H9 (cell line): Measurements from ENCODE around the gene RTN4R. TPM values are rescaled to one million over a fixed set of nuclear protein-coding genes. Genes with fewer than 3 reads are reported as not detected.
A peak's percentile ranks its signal among the peaks of the same experiment; 100 is the strongest.

Experiments
- DNase-seq: peaks from one replicate; pipeline ENCODE4 v3.0.0-alpha.2; 2017
- H2AFZ ChIP-seq: one replicate; pipeline ENCODE4 v1.6.1; 2013; ENCODE audit warnings: mild to moderate bottlenecking, low read length, control low read depth, moderate library complexity
- H2AK5ac ChIP-seq: 2 replicates; pipeline ENCODE4 v1.6.1; 2013; ENCODE audit warnings: low read length, control low read depth, mixed read lengths; ENCODE audit not compliant: insufficient read length
- H2BK120ac ChIP-seq: one replicate; pipeline ENCODE4 v1.6.1; 2013; ENCODE audit warnings: low read depth, mild to moderate bottlenecking, low read length, control low read depth, inconsistent platforms; ENCODE audit not compliant: poor library complexity, severe bottlenecking
- H2BK12ac ChIP-seq: 2 replicates; pipeline ENCODE4 v1.6.1; 2013; ENCODE audit warnings: low read length, control low read depth, mixed read lengths, low read depth; ENCODE audit not compliant: insufficient read length
- H2BK15ac ChIP-seq: 2 replicates; pipeline ENCODE4 v1.6.1; 2013; ENCODE audit warnings: low read depth, low read length, control low read depth
- H2BK20ac ChIP-seq: one replicate; pipeline ENCODE4 v1.6.1; 2013; ENCODE audit warnings: low read depth, mild to moderate bottlenecking, low read length, control low read depth, inconsistent platforms; ENCODE audit not compliant: poor library complexity, severe bottlenecking
- H2BK5ac ChIP-seq: 2 replicates; pipeline ENCODE4 v1.6.1; 2013; ENCODE audit warnings: low read length, control low read depth, mixed read lengths; ENCODE audit not compliant: insufficient read length
- H3K14ac ChIP-seq: 2 replicates; pipeline ENCODE4 v1.6.1; 2013; ENCODE audit warnings: low read length, control low read depth; ENCODE audit not compliant: insufficient read depth
- H3K18ac ChIP-seq: 2 replicates; pipeline ENCODE4 v1.6.1; 2013; ENCODE audit warnings: low read depth, mild to moderate bottlenecking, mixed read lengths, low read length, control low read depth; ENCODE audit not compliant: insufficient read length
- H3K23ac ChIP-seq: 2 replicates; pipeline ENCODE4 v1.6.1; 2013; ENCODE audit warnings: low read length, control low read depth, mixed read lengths, low read depth; ENCODE audit not compliant: insufficient read length
- H3K23me2 ChIP-seq: 2 replicates; pipeline ENCODE4 v1.6.1; 2013; ENCODE audit warnings: low read depth, mild to moderate bottlenecking, mixed read lengths, low read length, control low read depth; ENCODE audit not compliant: insufficient read length, poor library complexity, severe bottlenecking
- H3K27ac ChIP-seq: 2 replicates; pipeline ENCODE4 v1.5.1; 2013; ENCODE audit warnings: low read length, control low read depth, mixed read lengths, low read depth; ENCODE audit not compliant: insufficient read length
- H3K27me3 ChIP-seq: 2 replicates; pipeline ENCODE4 v1.6.1; 2013; ENCODE audit warnings: low read length, control low read depth, inconsistent platforms; ENCODE audit not compliant: insufficient read depth
- H3K4ac ChIP-seq: 2 replicates; pipeline ENCODE4 v1.6.1; 2013; ENCODE audit warnings: low read depth, mild to moderate bottlenecking, control low read depth, inconsistent platforms, low read length, moderate library complexity
- H3K4me1 ChIP-seq: 2 replicates; pipeline ENCODE4 v1.6.1; 2013; ENCODE audit warnings: low read length, control low read depth, inconsistent platforms; ENCODE audit not compliant: insufficient read depth
- H3K4me2 ChIP-seq: 2 replicates; pipeline ENCODE4 v1.6.1; 2013; ENCODE audit warnings: low read length, control low read depth, mixed read lengths; ENCODE audit not compliant: insufficient read length, insufficient read depth
- H3K56ac ChIP-seq: 2 replicates; pipeline ENCODE4 v1.6.1; 2013; ENCODE audit warnings: low read depth, mild to moderate bottlenecking, mixed read lengths, low read length, control low read depth; ENCODE audit not compliant: insufficient read length
- H3K79me1 ChIP-seq: 2 replicates; pipeline ENCODE4 v1.6.1; 2013; ENCODE audit warnings: low read depth, mild to moderate bottlenecking, moderate library complexity, low read length, control low read depth, inconsistent platforms; ENCODE audit not compliant: insufficient read depth, poor library complexity, severe bottlenecking
- H3K79me2 ChIP-seq: 2 replicates; pipeline ENCODE4 v1.6.1; 2013; ENCODE audit warnings: low read length, control low read depth, inconsistent platforms; ENCODE audit not compliant: insufficient read depth
- H3K9ac ChIP-seq: 2 replicates; pipeline ENCODE4 v1.6.1; 2013; ENCODE audit warnings: low read length, control low read depth, mixed read lengths; ENCODE audit not compliant: insufficient read length; ENCODE audit errors: extremely low read depth
- H3K9me3 ChIP-seq: one replicate; pipeline ENCODE4 v1.6.1; 2013; ENCODE audit warnings: low read depth, low read length, inconsistent platforms; ENCODE audit not compliant: control insufficient read depth
- H3T11ph ChIP-seq: one replicate; pipeline ENCODE4 v1.6.1; 2013; ENCODE audit warnings: mild to moderate bottlenecking, low read length, control low read depth, inconsistent platforms
- H4K20me1 ChIP-seq: one replicate; pipeline ENCODE4 v1.6.1; 2013; ENCODE audit not compliant: control insufficient read depth, insufficient read length, insufficient read depth
- H4K5ac ChIP-seq: 2 replicates; pipeline ENCODE4 v1.6.1; 2013; ENCODE audit warnings: low read depth, mild to moderate bottlenecking, mixed read lengths, low read length, control low read depth; ENCODE audit not compliant: insufficient read length
- H4K8ac ChIP-seq: replicated peaks from 2 replicates; pipeline ENCODE4 v1.6.1; 2013; ENCODE audit warnings: low read length, control low read depth, mixed read lengths, low read depth; ENCODE audit not compliant: insufficient read length
- H4K91ac ChIP-seq: 2 replicates; pipeline ENCODE4 v1.6.1; 2013; ENCODE audit warnings: low read depth, mild to moderate bottlenecking, moderate library complexity, mixed read lengths, low read length, control low read depth; ENCODE audit not compliant: insufficient read length
- H3K27ac Mint-ChIP-seq, 3 experiments: 2 replicates in 2 of 3; 3 replicates in 1 of 3; pipeline ENCODE4 v1.8.0; 2020 to 2021; ENCODE audit warnings: mixed read lengths in 3 of 3, mild to moderate bottlenecking in 1 of 3, moderate library complexity in 1 of 3
- H3K27me3 Mint-ChIP-seq: 2 replicates; pipeline ENCODE4 v1.8.0; 2021; ENCODE audit warnings: low read depth, mild to moderate bottlenecking, moderate library complexity, mixed read lengths
- H3K36me3 Mint-ChIP-seq, 3 experiments: 2 replicates in 2 of 3; 3 replicates in 1 of 3; pipeline ENCODE4 v1.8.0; 2020 to 2021; ENCODE audit warnings: low read depth in 3 of 3, mixed read lengths in 3 of 3; ENCODE audit not compliant: insufficient read depth in 1 of 3
- H3K4me1 Mint-ChIP-seq, 2 experiments: 2 replicates each; pipeline ENCODE4 v1.8.0; 2020; ENCODE audit warnings: mixed read lengths in 2 of 2
- H3K4me3 Mint-ChIP-seq, 2 experiments: 2 replicates in 1 of 2; 3 replicates in 1 of 2; pipeline ENCODE4 v1.8.0; 2020 to 2021; ENCODE audit warnings: mild to moderate bottlenecking in 2 of 2, mixed read lengths in 2 of 2, moderate library complexity in 1 of 2
- H3K9me3 Mint-ChIP-seq, 2 experiments: 2 replicates in 1 of 2; 3 replicates in 1 of 2; pipeline ENCODE4 v1.8.0; 2020; ENCODE audit warnings: mild to moderate bottlenecking in 2 of 2, mixed read lengths in 2 of 2, moderate library complexity in 1 of 2
- CTCF ChIP-seq: fragments of 200-600 bp; sonication (generic); conservative IDR thresholded peaks from 3 replicates; pipeline ENCODE4 v1.8.0; 2021; ENCODE audit warnings: antibody characterized with exemption, mild to moderate bottlenecking
- WGBS: extraction: QIAGEN DNeasy Blood & Tissue Kit; methylation state at CpG from one replicate; pipeline ENCODE4 v1.1.7; 2013; ENCODE audit warnings: missing lambda C conversion rate, low lambda C conversion rate, mixed read lengths; ENCODE audit not compliant: insufficient read length; ENCODE audit errors: extremely low coverage; 5-methylcytosine and 5-hydroxymethylcytosine counted together
- total RNA-seq: library from RNA; stranded (reverse); gene quantifications from 2 replicates; pipeline ENCODE4 v1.2.1, GENCODE V29; 2021

The RTN4R gene
- total RNA-seq, 1 experiment from 2014 or later: 19.0 TPM

DNA sequence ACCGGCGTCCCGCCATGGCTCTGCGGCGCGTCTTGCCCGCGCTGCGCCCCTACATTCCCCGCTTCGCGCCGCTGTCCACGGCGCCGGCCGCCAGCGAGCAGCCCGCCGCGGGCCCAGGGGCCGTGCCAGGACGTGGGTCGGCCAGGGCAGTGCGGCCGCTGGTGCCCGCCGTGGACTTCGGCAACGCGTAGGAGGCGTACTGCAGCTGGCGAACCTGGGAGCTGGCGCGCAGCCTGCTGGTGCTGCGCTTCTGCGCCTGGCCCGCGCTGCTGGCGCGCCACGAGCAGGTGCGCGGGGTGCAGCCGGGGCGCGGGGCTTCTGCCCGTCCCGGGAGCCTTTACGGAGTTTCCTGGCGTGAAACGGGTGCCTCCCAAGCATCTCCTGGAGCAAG lies 31.6 kb upstream of the RTN4R start:
- no peak overlapping the region for H4K8ac ChIP-seq
- no peak overlapping the region for H3T11ph ChIP-seq
- no peak overlapping the region for H3K56ac ChIP-seq
- Mint-ChIP-seq H3K4me3 (peak overlapping the region; percentile 45 to 77; a peak in 4 of 5 replicates), H3K27ac (no peak overlapping the region), H3K36me3 (no peaks in the 10 kb centered on the region; a peak in 1 of 7 replicates), H3K27me3 (peaks cover 70% of the 10 kb centered on the region), H3K4me1 (peaks cover 4 to 6% of the 10 kb centered on the region in 2 experiments; a peak in 3 of 4 replicates), H3K9me3 (no peaks in the 10 kb centered on the region)
- H3K9ac ChIP-seq: no peak overlapping the region
- H3K27ac ChIP-seq: no peak overlapping the region
- H2BK5ac ChIP-seq: no peak overlapping the region
- no peak for DNase-seq
- H3K4me1 ChIP-seq: no peaks in the 10 kb centered on the region
- WGBS: no CpG with 5 or more reads among the region's 52 CpGs
- H3K9me3 ChIP-seq: no peaks in the 10 kb centered on the region
- H3K14ac ChIP-seq: no peak overlapping the region
- no peak overlapping the region for H4K91ac ChIP-seq
- no peak overlapping the region for H2AK5ac ChIP-seq
- H3K79me1 ChIP-seq: no peaks in the 10 kb centered on the region
- H2AFZ ChIP-seq: no peak overlapping the region
- peaks cover 5% of the 10 kb centered on the region for H3K23me2 ChIP-seq
- H2BK20ac ChIP-seq: no peak overlapping the region
- peaks cover 6% of the 10 kb centered on the region; the same call in 1 of the 2 replicates for H3K27me3 ChIP-seq
- H3K4ac ChIP-seq: no peak overlapping the region
- H3K4me2 ChIP-seq: peak overlapping the region; percentile 49
- H2BK12ac ChIP-seq: no peak overlapping the region
- no peak overlapping the region for H4K5ac ChIP-seq
- TF ChIP-seq CTCF: no peak
- H3K23ac ChIP-seq: no peak overlapping the region
- H3K79me2 ChIP-seq: no peaks in the 10 kb centered on the region
- no peak overlapping the region for H2BK15ac ChIP-seq
- no peaks in the 10 kb centered on the region for H4K20me1 ChIP-seq
- H2BK120ac ChIP-seq: no peak overlapping the region
- no peak overlapping the region for H3K18ac ChIP-seq
